GM21367 (cell line): ENCODE measurements around the gene ANKRD61.
A peak's percentile ranks its signal among the peaks of the same experiment; 100 is the strongest.
"Not testable (repeated sequence)": the region's sequence is repeated elsewhere in the genome, so short reads cannot be mapped to it uniquely, and the experiment has no call there.

Source experiments
- ATAC-seq: cut with Tn5 transposase; IDR thresholded peaks from one replicate; pipeline ENCODE4 v1.9.1; 2021; ENCODE audit not compliant: unreplicated experiment

The ANKRD61 gene

DNA sequence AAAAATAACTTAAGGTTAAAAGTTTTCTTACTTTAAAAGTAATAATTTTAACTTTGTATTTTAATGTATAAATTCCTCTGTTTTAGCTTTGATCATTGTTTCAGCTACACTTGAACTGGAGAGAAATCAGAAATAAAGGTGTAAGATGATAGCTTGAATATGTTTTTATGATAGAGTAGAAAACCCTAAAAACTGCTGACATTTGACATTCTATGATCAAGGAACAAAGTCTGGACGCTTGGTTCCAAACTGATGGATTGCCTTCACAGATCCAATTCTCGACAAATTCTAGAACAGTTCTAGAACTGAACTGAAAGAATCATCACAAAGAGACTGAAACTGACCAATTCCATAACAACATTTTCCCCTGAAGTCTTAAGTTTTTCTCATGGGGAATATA, at the start of gene ANKRD61:
TSS of gene ANKRD61 (plus strand) at position 389 of the 400 bp plus-strand sequence. CDS start at position 389, 0 bp downstream.
- ATAC-seq, result no peak

DNA sequence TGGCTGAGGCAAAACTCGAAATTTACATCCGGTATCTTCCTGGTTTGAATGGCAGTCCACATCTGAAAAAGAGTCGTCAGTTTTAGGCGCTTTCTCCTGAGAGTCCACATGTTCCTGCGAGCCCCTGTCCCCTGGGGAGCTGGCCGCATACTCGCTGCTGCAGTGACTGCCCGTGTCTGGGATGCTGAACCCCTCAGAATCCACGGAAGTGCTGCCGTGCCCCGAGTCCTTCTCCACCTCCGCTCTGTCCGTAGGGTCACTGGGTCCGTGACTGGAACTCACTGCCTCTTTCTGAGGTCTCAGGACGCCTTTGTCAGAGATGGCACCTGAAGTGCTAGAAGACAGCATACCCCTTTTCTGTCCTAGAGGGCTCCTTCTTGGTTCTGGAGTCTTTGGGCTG, 44.1 kb upstream of the ANKRD61 start:
- ATAC-seq, result not testable (repeated sequence)

GRCh38 chr7:5997210-5997808, 33.9 kb upstream of the ANKRD61 start:
- no peak for ATAC-seq

- no peak for ATAC-seq
These were observed 23.8 kb upstream of the ANKRD61 start for GRCh38 chr7:6007386-6007785.

GRCh38 chr7:6007835-6008590, 23.2 kb upstream of the ANKRD61 start:
- not testable (repeated sequence) for ATAC-seq

DNA sequence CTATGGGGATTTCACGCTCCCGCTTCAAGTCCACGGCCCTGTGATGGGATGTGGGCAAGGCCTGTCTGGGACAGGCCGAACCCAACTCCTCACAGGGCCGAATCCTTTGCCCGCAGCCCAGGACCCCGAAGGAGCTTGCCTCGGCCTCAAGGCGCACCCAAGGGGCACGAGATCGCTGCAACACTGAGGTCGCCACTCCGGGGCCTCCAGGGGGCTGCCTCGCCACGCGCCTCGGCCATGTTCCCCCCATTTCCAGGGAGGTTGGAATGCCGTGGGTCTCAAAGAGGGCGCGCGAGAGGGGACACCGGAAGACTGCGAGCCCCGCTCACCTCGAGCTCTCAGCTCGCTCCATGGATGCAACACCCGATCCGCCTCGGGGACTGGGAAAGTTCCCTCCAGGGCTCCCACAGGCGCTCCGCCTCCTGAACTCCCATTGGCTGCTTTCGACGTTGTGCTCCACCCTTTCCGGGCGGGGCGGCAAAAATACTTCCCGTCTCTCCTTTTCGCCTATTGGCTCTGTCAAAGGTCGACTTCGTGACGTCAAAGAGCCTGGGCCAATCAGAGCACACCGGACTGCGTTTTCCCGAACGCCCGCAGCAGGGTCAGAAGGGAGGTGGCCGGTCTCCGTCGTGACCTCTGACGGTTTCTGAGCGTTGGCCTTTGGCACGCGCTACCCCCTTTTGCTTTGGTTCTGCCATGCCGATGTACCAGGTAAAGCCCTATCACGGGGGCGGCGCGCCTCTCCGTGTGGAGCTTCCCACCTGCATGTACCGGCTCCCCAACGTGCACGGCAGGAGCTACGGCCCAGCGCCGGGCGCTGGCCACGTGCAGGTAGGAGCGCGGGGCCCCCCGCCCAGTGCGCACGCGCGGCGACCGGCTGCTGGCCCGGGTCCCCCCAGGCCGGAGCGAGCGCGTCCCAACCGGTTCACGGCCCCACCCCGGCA, 22.2 kb upstream of the ANKRD61 start, which contains the start of the genes AIMP2 and PMS2:
TSS of gene AIMP2 (plus strand) at position 605 of the 944 bp plus-strand sequence. CDS start at position 697, 92 bp downstream.
TSS of gene PMS2 (minus strand) at position 382 of the 944 bp plus-strand sequence. CDS start at position 352, 30 bp downstream.
- peak; percentile 84 for ATAC-seq

DNA sequence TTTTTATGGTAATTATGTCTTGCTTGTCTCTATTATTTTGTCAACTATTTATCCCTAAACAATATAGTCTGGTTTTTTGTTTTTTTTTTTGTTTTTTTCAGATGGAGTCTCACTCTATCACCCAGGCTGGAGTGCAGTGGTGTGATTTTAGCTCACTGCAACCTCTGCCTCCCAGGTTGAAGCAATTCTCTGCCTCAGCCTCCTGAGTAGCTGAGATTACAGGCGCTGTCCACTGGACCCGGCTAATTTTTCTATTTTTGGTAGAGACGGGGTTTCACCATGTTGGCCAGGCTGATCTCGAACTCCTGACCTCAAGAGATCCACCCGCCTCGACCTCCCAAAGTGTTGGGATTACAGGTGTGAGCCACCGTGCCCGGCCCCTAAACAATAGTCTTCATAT, 20.8 kb upstream of the ANKRD61 start:
- ATAC-seq, result not testable (repeated sequence)

- no peak for ATAC-seq
These were observed 19.6 kb upstream of the ANKRD61 start for GRCh38 chr7:6011541-6011940.

- ATAC-seq, result no peak
These were observed 18.6 kb upstream of the ANKRD61 start for GRCh38 chr7:6012355-6013104.

DNA sequence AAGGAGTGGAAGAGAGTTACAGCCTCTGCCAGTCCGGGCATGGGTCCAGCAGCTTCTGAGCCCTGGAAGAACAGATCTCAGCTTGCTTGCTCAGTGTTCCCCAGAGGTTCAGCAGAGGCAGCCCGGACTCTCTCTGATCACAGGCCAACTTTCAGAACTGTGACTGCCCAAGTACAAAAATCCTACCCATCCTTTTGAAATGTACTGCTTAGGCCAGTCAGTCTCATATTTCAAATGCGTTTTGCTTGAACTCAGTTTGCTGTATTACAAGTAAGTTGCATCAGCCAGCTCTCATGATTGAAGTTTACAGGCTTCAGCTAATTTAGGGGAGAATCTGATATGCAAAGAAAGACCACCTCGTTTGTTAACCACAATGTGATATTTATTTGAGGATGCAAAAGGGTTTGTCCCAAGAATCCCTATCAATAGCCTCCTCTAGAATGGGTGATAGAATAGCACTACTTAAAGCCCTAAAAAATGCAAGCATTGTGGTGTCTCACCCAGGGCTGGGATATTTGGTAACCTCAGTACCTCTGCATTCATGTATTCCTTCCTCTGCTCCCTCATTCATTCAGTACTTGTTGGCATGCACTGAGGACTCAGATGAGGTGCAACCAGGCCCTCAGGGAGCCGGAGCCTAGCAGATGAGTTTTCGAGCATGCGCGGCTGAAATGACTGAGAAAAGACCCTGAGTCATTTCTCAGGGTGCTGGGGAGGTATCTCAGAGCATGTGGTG, 15.1 kb upstream of the ANKRD61 start:
- ATAC-seq, result no peak

DNA sequence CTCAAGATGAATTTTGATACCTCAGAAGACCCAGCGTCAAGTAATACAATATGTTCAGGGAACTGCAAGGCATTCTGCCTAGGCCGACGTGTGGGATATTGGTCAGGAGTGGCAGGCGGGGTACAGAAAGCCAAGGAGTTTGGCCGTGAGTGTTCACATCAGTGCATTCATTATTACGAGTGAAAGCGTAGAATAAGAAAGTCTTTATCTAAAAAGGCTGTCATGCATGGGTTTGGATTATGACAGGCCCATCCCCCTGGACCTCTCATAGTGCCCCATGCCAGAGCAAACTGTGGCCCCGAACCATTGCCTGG, 14.6 kb upstream of the ANKRD61 start:
- no peak for ATAC-seq

- no peak for ATAC-seq
These were observed 10.5 kb upstream of the ANKRD61 start for GRCh38 chr7:6020371-6021286.

- ATAC-seq, result no peak
These were observed 8.5 kb upstream of the ANKRD61 start for GRCh38 chr7:6022707-6023106.

DNA sequence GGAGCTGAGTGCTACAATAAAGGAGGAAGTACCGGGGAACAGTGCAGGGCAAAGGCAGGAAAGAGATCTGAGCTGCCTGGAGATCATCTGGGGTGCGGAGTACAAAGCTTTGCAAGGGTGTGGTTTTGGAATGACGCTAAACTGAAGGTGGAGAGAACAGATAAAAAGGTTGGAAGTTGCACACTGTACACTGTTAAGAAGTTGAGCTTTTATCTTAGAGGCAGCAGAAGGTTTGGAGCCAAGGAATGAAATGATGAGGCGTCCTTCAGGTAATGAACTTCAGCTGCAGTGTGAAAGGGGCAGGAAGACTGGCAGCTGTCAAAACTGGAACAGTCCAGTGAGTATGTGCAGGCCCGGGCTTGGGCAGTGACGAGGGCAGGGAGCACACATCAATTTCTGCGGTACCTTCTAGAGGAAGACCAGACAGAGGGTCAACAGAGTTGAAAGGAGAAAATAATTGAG, 7.2 kb upstream of the ANKRD61 start:
- no peak for ATAC-seq

DNA sequence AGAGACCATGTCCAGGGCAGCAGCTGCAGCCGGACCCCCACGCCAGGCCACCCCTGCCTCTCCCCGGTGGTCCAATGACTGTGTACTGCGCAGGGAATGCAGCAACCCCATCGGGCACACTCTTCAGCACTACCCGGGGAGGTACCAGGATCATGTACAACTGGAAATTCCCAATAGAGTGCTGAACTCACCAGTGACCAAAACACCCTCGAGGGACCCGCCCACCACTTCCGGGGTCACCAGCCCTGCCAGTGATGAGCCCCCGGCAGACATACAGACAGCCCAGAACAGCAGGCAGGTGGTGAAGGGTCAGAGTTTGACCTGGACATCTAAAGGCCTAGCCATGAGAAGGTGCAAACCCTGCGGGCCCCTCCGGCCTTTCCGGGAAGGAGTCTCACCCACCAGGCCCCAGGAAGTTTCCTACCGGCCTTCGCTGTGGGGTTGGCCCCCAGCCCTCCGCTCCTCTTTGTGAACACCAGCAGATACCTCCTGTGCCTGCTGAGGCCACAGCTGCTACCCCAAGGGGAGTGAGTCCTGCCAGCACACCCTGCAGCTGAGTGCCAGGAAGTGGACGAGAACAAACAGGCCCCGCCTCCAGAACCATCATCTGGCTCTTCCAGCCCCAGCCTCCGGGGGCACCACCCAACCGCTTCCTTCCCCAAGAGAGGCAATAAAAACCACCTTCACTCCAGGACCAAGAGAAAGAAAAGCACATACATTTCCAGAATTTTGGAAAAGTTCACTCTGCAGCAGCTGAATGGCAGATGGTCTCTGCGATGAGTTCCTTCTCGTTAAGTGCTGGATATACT, 5.0 kb upstream of the ANKRD61 start:
- ATAC-seq, result peak; percentile 73

DNA sequence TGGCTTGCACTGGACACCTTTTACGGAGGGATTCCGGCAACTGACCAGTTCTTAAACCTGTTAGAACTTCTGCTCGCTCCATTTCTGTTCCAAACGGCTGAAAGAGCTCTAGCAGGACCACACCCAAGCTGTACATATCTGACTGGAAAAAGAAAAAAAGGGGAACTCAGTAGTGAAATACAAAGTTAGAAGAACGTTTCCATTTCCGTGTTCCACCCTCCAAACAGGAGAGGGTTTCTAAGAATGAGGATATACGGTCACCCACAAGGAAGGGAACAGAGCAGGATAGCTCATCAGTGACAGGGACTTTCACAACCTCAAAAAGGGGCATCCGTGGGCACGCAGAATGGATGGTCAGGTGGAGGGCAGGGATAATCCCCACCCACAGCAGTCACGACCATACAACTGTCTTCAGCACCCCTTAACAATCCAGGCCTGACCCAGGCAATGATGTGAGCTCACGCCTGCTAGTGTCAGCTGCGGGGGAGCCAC, 4.3 kb upstream of the ANKRD61 start:
- ATAC-seq, result no peak

DNA sequence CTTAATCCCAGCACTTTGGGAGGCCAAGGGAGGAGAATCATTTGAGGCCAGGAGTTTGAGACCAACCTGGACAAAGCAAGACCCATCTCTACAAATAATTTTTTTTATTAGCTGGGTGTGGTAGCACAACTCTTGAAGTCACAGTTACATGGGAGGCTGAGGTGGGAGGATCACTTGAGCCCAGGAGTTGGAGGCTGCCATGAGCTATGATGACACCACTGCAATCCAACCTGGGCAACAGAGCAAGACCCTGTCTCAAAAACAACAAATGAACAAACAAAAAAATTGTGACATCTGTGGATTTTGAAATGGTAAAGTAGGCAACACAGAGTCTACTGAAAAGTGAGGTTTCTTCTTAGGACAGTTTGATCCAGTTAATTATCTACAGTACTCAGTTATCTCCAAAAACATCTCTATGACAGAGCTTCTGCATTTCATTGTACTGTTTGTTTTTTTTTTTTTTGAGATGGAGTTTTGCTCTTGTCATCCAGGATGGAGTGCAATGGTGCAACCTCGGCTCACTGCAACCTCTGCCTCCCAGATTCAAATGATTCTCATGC, 3.3 kb upstream of the ANKRD61 start:
- no peak for ATAC-seq

DNA sequence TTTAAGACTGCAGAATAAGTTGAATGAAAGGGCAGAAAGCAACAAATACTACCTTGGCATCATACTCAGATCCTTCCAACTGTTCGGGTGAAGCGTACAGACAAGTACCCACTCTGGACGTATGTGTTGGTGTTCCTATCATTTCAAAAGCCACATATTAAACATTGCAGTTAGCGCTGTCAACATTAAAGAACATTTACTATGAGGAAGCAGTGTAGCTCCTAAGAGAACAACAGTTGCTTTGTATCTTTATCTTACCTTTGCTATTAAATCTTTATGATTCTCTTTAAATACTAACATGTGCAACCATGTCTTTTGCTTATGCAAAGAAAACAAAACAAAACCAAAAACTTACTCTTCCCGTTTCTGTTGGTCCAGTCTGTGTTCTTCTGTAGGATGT, 2.6 kb upstream of the ANKRD61 start:
- no peak for ATAC-seq
